Ureter (tissue), 1 donor: Measurements from ENCODE around the gene ZNF780A. TPM values are rescaled to one million over a fixed set of nuclear protein-coding genes. Genes with fewer than 3 reads are reported as not detected.

Experiments used
- total RNA-seq: library from RNA; stranded (reverse); gene quantifications from one replicate; pipeline ENCODE4 v1.2.4, GENCODE V29; 2023
- donor health status: DM: yes; HTN: yes; CAD: no.

The ZNF780A gene
- total RNA-seq, 1 donor from 2014 or later = 31.3 TPM

Other genes starting within 250 kb of the ZNF780A start
- 311 TPM for gene FBL, start 244.6 kb downstream of the ZNF780A start, total RNA-seq
- 37.0 TPM for gene FCGBP, start 156.3 kb downstream of the ZNF780A start, total RNA-seq
- gene PSMC4, start 119.8 kb downstream of the ZNF780A start, total RNA-seq = 97.6 TPM
- gene ZNF546, start 93.9 kb downstream of the ZNF780A start, total RNA-seq = 7.9 TPM
- gene ZNF780B, start 34.7 kb downstream of the ZNF780A start, total RNA-seq = 38.2 TPM
- 14.4 TPM for gene MAP3K10, start 100.5 kb upstream of the ZNF780A start, total RNA-seq
- gene TTC9B, start 127.4 kb upstream of the ZNF780A start, total RNA-seq = not detected
- not detected for gene CCNP, start 135.7 kb upstream of the ZNF780A start, total RNA-seq
- 128 TPM for gene AKT2, start 194.4 kb upstream of the ZNF780A start, total RNA-seq